HG03095 (cell line): Measurements from ENCODE around the gene KAT5.
"Not testable (repeated sequence)": the region's sequence is repeated elsewhere in the genome, so short reads cannot be mapped to it uniquely, and the experiment has no call there.

ENCODE experiments used
- ATAC-seq: cut with Tn5 transposase; IDR thresholded peaks from one replicate; pipeline ENCODE4 v1.9.1; 2021; ENCODE audit warnings: moderate library complexity; ENCODE audit not compliant: unreplicated experiment

The KAT5 gene

GRCh38 chr11:65708451-65708850 is 3.6 kb upstream of the KAT5 start:
- no peak for ATAC-seq

GRCh38 chr11:65709661-65710060 is 2.4 kb upstream of the KAT5 start:
- no peak for ATAC-seq

- no peak for ATAC-seq
These were observed 1.6 kb upstream of the KAT5 start for GRCh38 chr11:65710421-65710820.

- ATAC-seq, result no peak
These were observed 603 bp downstream of the KAT5 start for GRCh38 chr11:65712633-65713076.

GRCh38 chr11:65713212-65713969 is 1.3 kb downstream of the KAT5 start:
- ATAC-seq, result no peak

GRCh38 chr11:65714433-65714832 is 2.4 kb downstream of the KAT5 start:
- ATAC-seq, result no peak

- no peak for ATAC-seq
These were observed 4.2 kb downstream of the KAT5 start for GRCh38 chr11:65716302-65716701.

GRCh38 chr11:65716774-65717405 is 4.8 kb downstream of the KAT5 start:
- no peak for ATAC-seq

GRCh38 chr11:65717906-65718305 is 5.9 kb downstream of the KAT5 start:
- no peak for ATAC-seq

- no peak for ATAC-seq
These were observed 6.5 kb downstream of the KAT5 start for GRCh38 chr11:65718531-65718930.

GRCh38 chr11:65718964-65719492 is 7.0 kb downstream of the KAT5 start:
- ATAC-seq, result no peak

GRCh38 chr11:65719871-65720210 is 7.8 kb downstream of the KAT5 start:
- ATAC-seq, result peak; percentile 14

GRCh38 chr11:65720211-65720934 is 8.3 kb downstream of the KAT5 start, which contains the start of gene RNASEH2C:
Gene RNASEH2C (minus strand): TSS chr11:65720798. CDS start chr11:65720758, 40 bp downstream.
- peak; percentile 59 for ATAC-seq

GRCh38 chr11:65722261-65722660 is 10.2 kb downstream of the KAT5 start:
- ATAC-seq, result no peak

- ATAC-seq, result no peak
These were observed 14.6 kb downstream of the KAT5 start for GRCh38 chr11:65726660-65727059.

- no peak for ATAC-seq
These were observed 15.8 kb downstream of the KAT5 start for GRCh38 chr11:65727865-65728264.

GRCh38 chr11:65730461-65730860 is 18.4 kb downstream of the KAT5 start:
- no peak for ATAC-seq

- ATAC-seq, result not testable (repeated sequence)
These were observed 23.1 kb downstream of the KAT5 start for GRCh38 chr11:65735111-65735510.

GRCh38 chr11:65736810-65737209 is 24.8 kb downstream of the KAT5 start:
- ATAC-seq, result no peak

- no peak for ATAC-seq
These were observed 27.0 kb downstream of the KAT5 start for GRCh38 chr11:65739022-65739421.

GRCh38 chr11:65741185-65741584 is 29.1 kb downstream of the KAT5 start:
- no peak for ATAC-seq

GRCh38 chr11:65742353-65742752 is 30.3 kb downstream of the KAT5 start:
- ATAC-seq, result no peak
